ENCODE data around the gene PIK3R4.

PIK3R4 gene

GRCh38 chr3:130760922-130761321 is 14.3 kb upstream of the PIK3R4 start:
- DNase-seq (ENCODE audit: extremely low read depth, low read depth), result no peak
- no peak for TF ChIP-seq CTCF (IDR thresholded peaks at IDR 0.05; ENCODE audit: low read depth, low read length, missing control alignments)
- H3K4me3 ChIP-seq (replicated peaks; ENCODE audit: low read depth, low read length), result no peak overlapping the region

GRCh38 chr3:130759692-130760338 is 13.2 kb upstream of the PIK3R4 start:
- DNase-seq (ENCODE audit: extremely low read depth, low read depth), result peak; percentile 35
- H3K4me3 ChIP-seq (replicated peaks; ENCODE audit: low read depth, low read length), result no peak overlapping the region
- TF ChIP-seq CTCF (IDR thresholded peaks at IDR 0.05; ENCODE audit: low read depth, low read length, missing control alignments), result peak; percentile 78

DNA sequence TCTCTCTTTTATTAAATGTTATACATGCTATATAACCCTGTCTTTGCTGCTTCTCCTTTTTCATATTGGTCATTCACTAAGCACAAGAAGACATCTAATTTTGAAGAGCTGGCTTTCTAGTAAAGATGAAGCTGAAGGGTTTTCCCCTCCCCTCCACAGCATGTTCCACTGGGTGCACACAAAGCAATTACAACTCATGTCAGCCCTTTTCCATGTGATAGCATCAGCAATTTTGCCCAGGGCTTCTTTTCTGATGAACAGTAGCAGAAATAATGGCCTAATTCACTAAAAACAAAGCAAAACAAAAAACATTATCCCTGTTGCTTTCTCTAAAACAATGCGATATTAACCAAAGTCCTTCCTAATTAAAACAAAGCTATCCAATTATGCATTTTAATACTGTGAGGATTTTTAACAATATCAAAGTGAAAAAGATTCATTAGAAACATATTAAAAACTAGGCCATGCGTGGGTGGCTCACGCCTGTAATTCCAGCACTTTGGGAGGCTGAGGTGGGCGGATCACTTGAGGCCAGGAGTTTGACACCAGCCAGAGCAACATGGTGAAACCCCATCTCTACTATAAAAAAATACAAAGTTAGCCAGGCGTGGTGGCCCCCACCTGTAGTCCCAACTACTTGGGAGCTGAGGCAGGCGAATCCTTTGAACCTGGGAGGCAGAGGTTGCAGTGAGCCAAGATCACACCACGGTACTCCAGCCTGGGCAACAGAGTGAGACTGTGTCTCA is 12.2 kb upstream of the PIK3R4 start:
- no peak overlapping the region for H3K4me3 ChIP-seq (replicated peaks; ENCODE audit: low read depth, low read length)
- no peak for TF ChIP-seq CTCF (IDR thresholded peaks at IDR 0.05; ENCODE audit: low read depth, low read length, missing control alignments)
- DNase-seq (ENCODE audit: extremely low read depth, low read depth), result no peak

DNA sequence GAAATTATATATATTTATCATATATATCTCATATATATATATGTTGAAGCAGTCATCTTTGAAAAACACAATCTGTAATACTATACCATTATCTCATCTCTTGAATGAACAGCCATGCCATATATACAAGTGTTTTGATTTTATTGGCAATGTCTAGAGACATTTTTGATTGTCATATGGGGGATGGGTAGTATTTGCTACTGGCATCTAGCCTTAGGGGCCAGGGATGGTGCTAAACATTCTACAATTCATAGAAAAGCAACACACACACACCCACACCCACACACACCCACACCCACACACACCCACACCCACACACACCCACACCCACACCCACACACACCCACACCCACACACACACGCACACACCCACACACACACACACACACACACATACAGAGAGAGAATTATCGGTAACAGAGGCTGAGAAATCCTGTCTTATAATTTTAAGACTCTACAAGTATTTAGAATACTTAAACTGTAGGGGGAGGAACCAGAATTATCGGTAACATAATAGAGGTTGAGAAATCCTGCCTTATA is 11.1 kb upstream of the PIK3R4 start:
- no peak for DNase-seq (ENCODE audit: extremely low read depth, low read depth)
- no peak for TF ChIP-seq CTCF (IDR thresholded peaks at IDR 0.05; ENCODE audit: low read depth, low read length, missing control alignments)
- H3K4me3 ChIP-seq (replicated peaks; ENCODE audit: low read depth, low read length), result no peak overlapping the region

- no peak overlapping the region for H3K4me3 ChIP-seq (replicated peaks; ENCODE audit: low read depth, low read length)
- DNase-seq (ENCODE audit: extremely low read depth, low read depth), result no peak
- no peak for TF ChIP-seq CTCF (IDR thresholded peaks at IDR 0.05; ENCODE audit: low read depth, low read length, missing control alignments)
Observed at GRCh38 chr3:130755666-130756065, 9.0 kb upstream of the PIK3R4 start.

DNA sequence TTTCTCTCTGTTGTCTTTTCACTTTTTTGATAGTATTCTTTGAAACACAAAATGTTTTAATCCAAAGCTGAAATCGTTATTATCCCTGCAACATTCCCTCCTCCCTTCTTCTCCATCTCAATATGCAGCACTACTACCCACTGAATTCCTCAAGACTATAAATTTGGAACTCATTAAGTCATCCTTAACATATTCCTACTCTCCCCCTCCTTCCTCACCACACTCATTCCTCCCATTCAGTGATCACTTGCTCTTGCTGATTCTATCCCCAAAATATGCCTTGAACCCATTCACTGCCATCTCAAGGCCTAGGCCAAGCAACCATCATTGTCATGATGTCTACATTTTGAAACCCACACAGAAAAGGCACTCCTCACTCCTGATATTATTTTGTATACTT is 2.4 kb upstream of the PIK3R4 start:
- no peak for DNase-seq (ENCODE audit: extremely low read depth, low read depth)
- TF ChIP-seq CTCF (IDR thresholded peaks at IDR 0.05; ENCODE audit: low read depth, low read length, missing control alignments), result no peak
- H3K4me3 ChIP-seq (replicated peaks; ENCODE audit: low read depth, low read length), result no peak overlapping the region

All from HFF-Myc (cell line).